NCI-H128 (cell line): ENCODE data around the gene RAP1GAP.

ENCODE experiments used
- DNase-seq: peaks from one replicate; lab custom pipeline; 2025; ENCODE audit not compliant: unreplicated experiment; lab: John Stamatoyannopoulos, UW

The RAP1GAP gene

GRCh38 chr1:21553116-21553926, 115.8 kb downstream of the RAP1GAP start:
- DNase-seq = no peak

DNA sequence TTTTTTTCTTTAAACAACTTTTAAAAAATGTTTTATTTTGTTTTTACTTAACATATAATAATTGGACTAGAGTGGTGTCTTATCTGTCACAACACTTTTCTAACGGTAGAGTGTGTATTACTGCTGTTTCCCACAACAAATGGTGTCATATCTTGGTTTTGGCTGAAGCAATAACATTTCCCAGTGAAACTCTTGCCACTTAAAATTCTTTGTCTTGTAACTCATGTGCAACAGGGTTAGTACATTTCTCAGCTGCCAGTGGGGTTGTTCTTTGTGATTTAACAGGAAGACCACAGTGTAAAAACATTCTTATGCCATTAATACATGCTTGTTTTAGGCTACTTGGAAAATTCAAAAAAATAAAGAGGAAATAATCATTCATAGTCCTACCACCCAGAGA, 116.4 kb downstream of the RAP1GAP start:
- DNase-seq = no peak

DNA sequence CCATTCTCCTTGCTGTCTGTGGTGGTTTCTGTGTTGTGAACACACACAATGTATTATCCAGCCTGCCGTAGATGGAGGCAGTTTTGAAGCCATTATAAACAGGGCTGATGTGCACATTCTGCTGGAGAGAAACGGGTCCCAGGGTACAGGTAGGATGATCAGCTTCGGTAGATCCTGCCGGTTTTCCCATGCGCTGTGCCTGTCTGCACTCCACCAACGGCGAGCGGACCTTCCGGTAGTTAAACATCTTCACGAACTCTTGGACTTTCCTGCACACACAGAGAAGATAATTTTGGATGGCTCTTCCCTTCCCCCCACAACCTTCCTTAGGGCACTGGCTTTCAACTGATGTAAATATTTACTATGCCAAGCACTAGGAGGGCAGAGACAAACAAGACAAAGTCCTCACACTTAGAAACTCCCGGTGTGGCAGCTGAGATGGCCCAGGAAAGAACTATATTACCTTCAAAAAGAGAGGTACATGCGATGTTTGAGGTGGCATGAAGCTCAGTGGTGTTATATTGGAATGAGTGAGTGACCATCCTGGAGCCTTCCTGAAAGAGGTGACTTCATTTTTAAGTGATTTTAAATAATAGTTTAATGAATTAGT, 118.2 kb downstream of the RAP1GAP start:
- DNase-seq = no peak

GRCh38 chr1:21550097-21550496, 119.1 kb downstream of the RAP1GAP start:
- no peak for DNase-seq

GRCh38 chr1:21547876-21548275, 121.3 kb downstream of the RAP1GAP start:
- DNase-seq = no peak
